Measurements from ENCODE around the gene GAS2.

DNA sequence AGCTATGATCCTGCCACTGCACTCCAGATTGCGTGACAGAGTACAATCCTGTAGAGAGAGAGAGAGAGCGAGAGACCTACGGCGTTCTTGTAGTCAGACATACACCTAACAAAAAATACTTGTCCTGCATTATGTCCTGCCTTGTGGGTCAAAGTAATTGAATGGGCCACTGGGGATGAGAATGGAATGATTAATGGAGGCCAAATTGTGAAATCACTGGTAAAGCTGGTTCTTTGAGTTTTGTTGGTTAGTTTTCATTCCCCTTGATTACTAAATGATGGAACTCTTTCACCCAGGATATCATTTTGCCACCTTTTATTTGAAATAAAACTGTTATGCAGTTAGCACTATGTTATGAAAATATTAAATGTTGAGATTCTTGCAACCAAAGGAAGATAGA is 18.7 kb downstream of the GAS2 start:
- TF ChIP-seq POLR2AphosphoS5 (IDR thresholded peaks at IDR 0.05): no peak
- TF ChIP-seq, protein P1, sequence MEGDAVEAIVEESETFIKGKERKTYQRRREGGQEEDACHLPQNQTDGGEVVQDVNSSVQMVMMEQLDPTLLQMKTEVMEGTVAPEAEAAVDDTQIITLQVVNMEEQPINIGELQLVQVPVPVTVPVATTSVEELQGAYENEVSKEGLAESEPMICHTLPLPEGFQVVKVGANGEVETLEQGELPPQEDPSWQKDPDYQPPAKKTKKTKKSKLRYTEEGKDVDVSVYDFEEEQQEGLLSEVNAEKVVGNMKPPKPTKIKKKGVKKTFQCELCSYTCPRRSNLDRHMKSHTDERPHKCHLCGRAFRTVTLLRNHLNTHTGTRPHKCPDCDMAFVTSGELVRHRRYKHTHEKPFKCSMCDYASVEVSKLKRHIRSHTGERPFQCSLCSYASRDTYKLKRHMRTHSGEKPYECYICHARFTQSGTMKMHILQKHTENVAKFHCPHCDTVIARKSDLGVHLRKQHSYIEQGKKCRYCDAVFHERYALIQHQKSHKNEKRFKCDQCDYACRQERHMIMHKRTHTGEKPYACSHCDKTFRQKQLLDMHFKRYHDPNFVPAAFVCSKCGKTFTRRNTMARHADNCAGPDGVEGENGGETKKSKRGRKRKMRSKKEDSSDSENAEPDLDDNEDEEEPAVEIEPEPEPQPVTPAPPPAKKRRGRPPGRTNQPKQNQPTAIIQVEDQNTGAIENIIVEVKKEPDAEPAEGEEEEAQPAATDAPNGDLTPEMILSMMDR (IDR thresholded peaks at IDR 0.05): no peak
